Measurements from ENCODE around the gene PHYKPL.
"Not testable (repeated sequence)": the region's sequence is repeated elsewhere in the genome, so short reads cannot be mapped to it uniquely, and the experiment has no call there.

PHYKPL gene

GRCh38 chr5:178261666-178262600 lies 29.3 kb upstream of the PHYKPL start:
- Mint-ChIP-seq H3K27me3 (ENCODE audit: low read depth) (peaks cover 2% of the 10 kb centered on the region), H3K4me3 (no peak overlapping the region), H3K27ac (no peak overlapping the region), H3K36me3 (ENCODE audit: low read depth) (peaks cover 4% of the 10 kb centered on the region), H3K9me3 (no peaks in the 10 kb centered on the region), H3K4me1 (no peaks in the 10 kb centered on the region)
- no peak for TF ChIP-seq CTCF (IDR thresholded peaks at IDR 0.05; ENCODE audit: unreplicated experiment in 3 of 3)

- H3K4me1 Mint-ChIP-seq = no peaks in the 10 kb centered on the region
- peaks cover 4% of the 10 kb centered on the region for H3K36me3 Mint-ChIP-seq (ENCODE audit: low read depth)
- no peak overlapping the region for H3K27ac Mint-ChIP-seq
- no peak overlapping the region for H3K4me3 Mint-ChIP-seq
- peaks cover 8% of the 10 kb centered on the region for H3K27me3 Mint-ChIP-seq (ENCODE audit: low read depth)
- no peak for TF ChIP-seq CTCF (IDR thresholded peaks at IDR 0.05; ENCODE audit: unreplicated experiment in 3 of 3)
- H3K9me3 Mint-ChIP-seq = no peaks in the 10 kb centered on the region
Measured at GRCh38 chr5:178259623-178260536, 27.3 kb upstream of the PHYKPL start.

- peaks cover 8% of the 10 kb centered on the region for H3K27me3 Mint-ChIP-seq (ENCODE audit: low read depth)
- H3K36me3 Mint-ChIP-seq (ENCODE audit: low read depth) = peaks cover 4% of the 10 kb centered on the region
- H3K27ac Mint-ChIP-seq = no peak overlapping the region
- no peaks in the 10 kb centered on the region for H3K4me1 Mint-ChIP-seq
- H3K9me3 Mint-ChIP-seq = no peaks in the 10 kb centered on the region
- TF ChIP-seq CTCF (IDR thresholded peaks at IDR 0.05; ENCODE audit: unreplicated experiment in 3 of 3) = no peak
- H3K4me3 Mint-ChIP-seq = no peak overlapping the region
Measured at GRCh38 chr5:178257650-178258049, 25.0 kb upstream of the PHYKPL start.

- H3K4me3 Mint-ChIP-seq = no peak overlapping the region
- H3K36me3 Mint-ChIP-seq (ENCODE audit: low read depth) = peaks cover 4% of the 10 kb centered on the region
- peaks cover 8% of the 10 kb centered on the region for H3K27me3 Mint-ChIP-seq (ENCODE audit: low read depth)
- TF ChIP-seq CTCF (IDR thresholded peaks at IDR 0.05; ENCODE audit: unreplicated experiment in 3 of 3) = no peak
- H3K9me3 Mint-ChIP-seq = no peaks in the 10 kb centered on the region
- no peaks in the 10 kb centered on the region for H3K4me1 Mint-ChIP-seq
- no peak overlapping the region for H3K27ac Mint-ChIP-seq
Measured at GRCh38 chr5:178256746-178257145, 24.1 kb upstream of the PHYKPL start.

- not testable (repeated sequence) for H3K36me3 Mint-ChIP-seq (ENCODE audit: low read depth); H3K9me3 Mint-ChIP-seq; H3K27me3 Mint-ChIP-seq (ENCODE audit: low read depth); H3K27ac Mint-ChIP-seq; H3K4me3 Mint-ChIP-seq; H3K4me1 Mint-ChIP-seq
Measured at GRCh38 chr5:178253632-178254031, 21.0 kb upstream of the PHYKPL start.

GRCh38 chr5:178252258-178252657 lies 19.7 kb upstream of the PHYKPL start:
- H3K4me1 Mint-ChIP-seq = peaks cover 5% of the 10 kb centered on the region
- TF ChIP-seq CTCF (IDR thresholded peaks at IDR 0.05; ENCODE audit: unreplicated experiment in 3 of 3) = no peak
- H3K27me3 Mint-ChIP-seq (ENCODE audit: low read depth) = peaks cover 8% of the 10 kb centered on the region
- no peak overlapping the region for H3K27ac Mint-ChIP-seq
- H3K9me3 Mint-ChIP-seq = no peaks in the 10 kb centered on the region
- no peak overlapping the region for H3K4me3 Mint-ChIP-seq
- no peaks in the 10 kb centered on the region for H3K36me3 Mint-ChIP-seq (ENCODE audit: low read depth)
